ENCODE measurements around the gene TMIGD1.

Gene TMIGD1

DNA sequence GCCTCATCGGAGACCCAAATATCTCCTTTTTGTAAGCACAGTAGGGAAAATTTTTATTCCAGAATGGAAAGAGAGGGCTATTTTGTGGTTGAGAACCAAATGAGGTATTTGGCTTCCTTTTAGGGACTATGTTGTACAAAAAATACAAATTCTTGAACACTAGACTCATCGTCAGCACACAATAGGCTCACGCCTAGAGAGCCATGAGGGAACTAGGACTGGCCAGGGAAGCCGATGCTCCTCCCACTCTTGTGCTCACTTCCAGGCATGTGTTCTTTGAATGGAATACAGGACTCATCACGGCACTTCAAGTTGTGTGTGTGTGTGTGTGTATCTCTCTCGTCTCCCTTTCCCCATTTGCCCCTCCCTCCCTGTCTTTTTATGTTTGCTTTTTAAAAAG is 24.3 kb downstream of the TMIGD1 start:
- TF ChIP-seq, protein P1, sequence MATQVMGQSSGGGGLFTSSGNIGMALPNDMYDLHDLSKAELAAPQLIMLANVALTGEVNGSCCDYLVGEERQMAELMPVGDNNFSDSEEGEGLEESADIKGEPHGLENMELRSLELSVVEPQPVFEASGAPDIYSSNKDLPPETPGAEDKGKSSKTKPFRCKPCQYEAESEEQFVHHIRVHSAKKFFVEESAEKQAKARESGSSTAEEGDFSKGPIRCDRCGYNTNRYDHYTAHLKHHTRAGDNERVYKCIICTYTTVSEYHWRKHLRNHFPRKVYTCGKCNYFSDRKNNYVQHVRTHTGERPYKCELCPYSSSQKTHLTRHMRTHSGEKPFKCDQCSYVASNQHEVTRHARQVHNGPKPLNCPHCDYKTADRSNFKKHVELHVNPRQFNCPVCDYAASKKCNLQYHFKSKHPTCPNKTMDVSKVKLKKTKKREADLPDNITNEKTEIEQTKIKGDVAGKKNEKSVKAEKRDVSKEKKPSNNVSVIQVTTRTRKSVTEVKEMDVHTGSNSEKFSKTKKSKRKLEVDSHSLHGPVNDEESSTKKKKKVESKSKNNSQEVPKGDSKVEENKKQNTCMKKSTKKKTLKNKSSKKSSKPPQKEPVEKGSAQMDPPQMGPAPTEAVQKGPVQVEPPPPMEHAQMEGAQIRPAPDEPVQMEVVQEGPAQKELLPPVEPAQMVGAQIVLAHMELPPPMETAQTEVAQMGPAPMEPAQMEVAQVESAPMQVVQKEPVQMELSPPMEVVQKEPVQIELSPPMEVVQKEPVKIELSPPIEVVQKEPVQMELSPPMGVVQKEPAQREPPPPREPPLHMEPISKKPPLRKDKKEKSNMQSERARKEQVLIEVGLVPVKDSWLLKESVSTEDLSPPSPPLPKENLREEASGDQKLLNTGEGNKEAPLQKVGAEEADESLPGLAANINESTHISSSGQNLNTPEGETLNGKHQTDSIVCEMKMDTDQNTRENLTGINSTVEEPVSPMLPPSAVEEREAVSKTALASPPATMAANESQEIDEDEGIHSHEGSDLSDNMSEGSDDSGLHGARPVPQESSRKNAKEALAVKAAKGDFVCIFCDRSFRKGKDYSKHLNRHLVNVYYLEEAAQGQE (IDR thresholded peaks at IDR 0.05; ENCODE audit: insufficient replicate concordance, low read depth): no peak
- TF ChIP-seq SPI1 (IDR thresholded peaks at IDR 0.05; ENCODE audit: borderline replicate concordance, low read depth): no peak
- TF ChIP-seq, protein P2, sequence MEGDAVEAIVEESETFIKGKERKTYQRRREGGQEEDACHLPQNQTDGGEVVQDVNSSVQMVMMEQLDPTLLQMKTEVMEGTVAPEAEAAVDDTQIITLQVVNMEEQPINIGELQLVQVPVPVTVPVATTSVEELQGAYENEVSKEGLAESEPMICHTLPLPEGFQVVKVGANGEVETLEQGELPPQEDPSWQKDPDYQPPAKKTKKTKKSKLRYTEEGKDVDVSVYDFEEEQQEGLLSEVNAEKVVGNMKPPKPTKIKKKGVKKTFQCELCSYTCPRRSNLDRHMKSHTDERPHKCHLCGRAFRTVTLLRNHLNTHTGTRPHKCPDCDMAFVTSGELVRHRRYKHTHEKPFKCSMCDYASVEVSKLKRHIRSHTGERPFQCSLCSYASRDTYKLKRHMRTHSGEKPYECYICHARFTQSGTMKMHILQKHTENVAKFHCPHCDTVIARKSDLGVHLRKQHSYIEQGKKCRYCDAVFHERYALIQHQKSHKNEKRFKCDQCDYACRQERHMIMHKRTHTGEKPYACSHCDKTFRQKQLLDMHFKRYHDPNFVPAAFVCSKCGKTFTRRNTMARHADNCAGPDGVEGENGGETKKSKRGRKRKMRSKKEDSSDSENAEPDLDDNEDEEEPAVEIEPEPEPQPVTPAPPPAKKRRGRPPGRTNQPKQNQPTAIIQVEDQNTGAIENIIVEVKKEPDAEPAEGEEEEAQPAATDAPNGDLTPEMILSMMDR (IDR thresholded peaks at IDR 0.05; ENCODE audit: insufficient read depth, low read length): no peak
- TF ChIP-seq POLR2AphosphoS5 (IDR thresholded peaks at IDR 0.05; ENCODE audit: low read depth): no peak
- TF ChIP-seq GABPA (IDR thresholded peaks at IDR 0.05; ENCODE audit: low read depth): no peak
- no peak for DNase-seq (ENCODE audit: low read depth in 1 of 2, low spot score in 1 of 2)

DNA sequence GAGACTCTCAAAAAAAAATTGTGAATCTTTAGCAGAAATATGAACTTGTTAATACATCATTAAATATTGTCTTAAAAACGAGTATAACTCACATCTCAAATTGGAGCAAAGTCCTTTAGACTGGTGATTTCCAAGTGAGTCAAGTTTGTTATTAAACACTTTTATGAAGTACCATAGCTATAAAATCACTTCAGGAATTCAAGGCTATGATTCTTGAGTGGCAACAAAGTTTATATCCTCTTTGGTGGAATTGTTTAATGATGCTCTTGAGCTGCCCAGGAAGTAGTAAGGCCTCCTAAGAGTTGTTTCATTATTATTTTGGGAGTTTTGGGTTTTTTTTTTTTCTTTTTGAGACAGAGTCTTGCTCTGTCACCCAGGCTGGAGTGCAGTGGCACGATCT is 25.5 kb downstream of the TMIGD1 start:
- no peak overlapping the region for H3K27ac ChIP-seq (replicated peaks)
- no peak for DNase-seq (ENCODE audit: low read depth in 1 of 2, low spot score in 1 of 2)
- H3K27me3 ChIP-seq (ENCODE audit: insufficient read depth, poor library complexity, severe bottlenecking): no peaks in the 10 kb centered on the region
- H3K4me3 ChIP-seq (replicated peaks; ENCODE audit: insufficient read depth, low read length): no peak overlapping the region
- TF ChIP-seq, protein P2 (IDR thresholded peaks at IDR 0.05; ENCODE audit: insufficient read depth, low read length): no peak
- TF ChIP-seq SPI1 (IDR thresholded peaks at IDR 0.05; ENCODE audit: borderline replicate concordance, low read depth): no peak
- no peak for TF ChIP-seq GABPA (IDR thresholded peaks at IDR 0.05; ENCODE audit: low read depth)

More for the DNA sequence above, 24.3 kb downstream of the TMIGD1 start:
- Histone ChIP-seq H3K27ac (replicated peaks) (no peak overlapping the region), H3K27me3 (ENCODE audit: insufficient read depth, poor library complexity, severe bottlenecking) (no peaks in the 10 kb centered on the region), H3K4me3 (replicated peaks; ENCODE audit: insufficient read depth, low read length) (no peak overlapping the region)

DNA sequence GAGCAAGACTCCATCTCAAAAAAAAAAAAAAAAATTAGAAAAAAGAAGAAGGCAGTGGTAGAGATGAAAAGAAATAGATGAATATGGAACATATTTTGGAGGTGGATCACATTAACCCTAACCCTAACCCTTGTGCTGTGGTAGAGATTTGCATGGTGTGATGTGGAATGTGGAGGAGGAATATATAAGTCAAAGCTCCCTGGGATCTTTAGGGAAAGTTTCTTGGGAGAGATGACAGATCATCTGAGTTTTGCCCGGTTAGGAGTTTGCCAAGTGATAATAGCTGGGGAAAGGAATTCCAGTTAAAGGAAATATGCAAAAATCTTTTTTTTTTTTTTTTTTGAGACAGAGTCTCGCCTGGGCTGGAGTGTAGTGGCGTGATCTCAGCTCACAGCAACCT is 29.1 kb downstream of the TMIGD1 start:
- no peaks in the 10 kb centered on the region for H3K27me3 ChIP-seq (ENCODE audit: insufficient read depth, poor library complexity, severe bottlenecking)
- no peak overlapping the region for H3K4me3 ChIP-seq (replicated peaks; ENCODE audit: insufficient read depth, low read length)
- no peak overlapping the region for H3K27ac ChIP-seq (replicated peaks)
- TF ChIP-seq, protein P2 (IDR thresholded peaks at IDR 0.05; ENCODE audit: insufficient read depth, low read length): no peak
- TF ChIP-seq, protein P1 (IDR thresholded peaks at IDR 0.05; ENCODE audit: insufficient replicate concordance, low read depth): no peak
- TF ChIP-seq POLR2AphosphoS5 (IDR thresholded peaks at IDR 0.05; ENCODE audit: low read depth): no peak
- no peak for TF ChIP-seq SPI1 (IDR thresholded peaks at IDR 0.05; ENCODE audit: borderline replicate concordance, low read depth)
- TF ChIP-seq GABPA (IDR thresholded peaks at IDR 0.05; ENCODE audit: low read depth): no peak
- DNase-seq (ENCODE audit: low read depth in 1 of 2, low spot score in 1 of 2): no peak

DNA sequence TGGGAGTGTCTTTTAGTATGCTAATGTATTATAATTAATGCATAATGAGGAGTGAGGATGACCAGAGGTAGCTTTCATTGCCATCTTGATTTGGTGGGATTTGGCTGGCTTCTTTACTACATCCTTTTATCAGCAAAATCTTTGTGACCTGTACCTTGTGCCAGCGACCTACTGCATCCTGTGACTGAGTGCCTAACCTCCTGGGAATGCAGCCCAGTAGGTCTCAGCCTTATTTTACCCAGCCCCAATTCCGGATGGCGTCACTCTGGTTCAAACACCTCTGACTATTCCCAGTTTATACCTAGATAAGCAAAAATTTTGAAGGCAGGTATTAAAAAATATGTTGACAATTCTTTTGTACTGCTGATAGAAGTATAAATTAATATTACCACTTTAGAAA is 31.6 kb downstream of the TMIGD1 start:
- no peaks in the 10 kb centered on the region for H3K27me3 ChIP-seq (ENCODE audit: insufficient read depth, poor library complexity, severe bottlenecking)
- no peak overlapping the region for H3K27ac ChIP-seq (replicated peaks)
- no peak for DNase-seq (ENCODE audit: low read depth in 1 of 2, low spot score in 1 of 2)
- H3K4me3 ChIP-seq (replicated peaks; ENCODE audit: insufficient read depth, low read length): no peak overlapping the region
- TF ChIP-seq GABPA (IDR thresholded peaks at IDR 0.05; ENCODE audit: low read depth): no peak
- TF ChIP-seq POLR2AphosphoS5 (IDR thresholded peaks at IDR 0.05; ENCODE audit: low read depth): no peak
